ENCODE results near the gene ING5.

- TF ChIP-seq, protein P1, sequence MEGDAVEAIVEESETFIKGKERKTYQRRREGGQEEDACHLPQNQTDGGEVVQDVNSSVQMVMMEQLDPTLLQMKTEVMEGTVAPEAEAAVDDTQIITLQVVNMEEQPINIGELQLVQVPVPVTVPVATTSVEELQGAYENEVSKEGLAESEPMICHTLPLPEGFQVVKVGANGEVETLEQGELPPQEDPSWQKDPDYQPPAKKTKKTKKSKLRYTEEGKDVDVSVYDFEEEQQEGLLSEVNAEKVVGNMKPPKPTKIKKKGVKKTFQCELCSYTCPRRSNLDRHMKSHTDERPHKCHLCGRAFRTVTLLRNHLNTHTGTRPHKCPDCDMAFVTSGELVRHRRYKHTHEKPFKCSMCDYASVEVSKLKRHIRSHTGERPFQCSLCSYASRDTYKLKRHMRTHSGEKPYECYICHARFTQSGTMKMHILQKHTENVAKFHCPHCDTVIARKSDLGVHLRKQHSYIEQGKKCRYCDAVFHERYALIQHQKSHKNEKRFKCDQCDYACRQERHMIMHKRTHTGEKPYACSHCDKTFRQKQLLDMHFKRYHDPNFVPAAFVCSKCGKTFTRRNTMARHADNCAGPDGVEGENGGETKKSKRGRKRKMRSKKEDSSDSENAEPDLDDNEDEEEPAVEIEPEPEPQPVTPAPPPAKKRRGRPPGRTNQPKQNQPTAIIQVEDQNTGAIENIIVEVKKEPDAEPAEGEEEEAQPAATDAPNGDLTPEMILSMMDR (IDR thresholded peaks at IDR 0.05) = no peak
- no peak for TF ChIP-seq POLR2A (IDR thresholded peaks at IDR 0.05)
- TF ChIP-seq POLR2AphosphoS5 (IDR thresholded peaks at IDR 0.05; ENCODE audit: insufficient read depth in 1 of 2, low read depth in 1 of 2) = no peak
These were observed 71.9 kb downstream of the ING5 start for GRCh38 chr2:241773511-241774418.

Data from vagina (tissue), 2 donors.